HG02571 (cell line): ENCODE data around the gene LUZP1.
"Not testable (repeated sequence)": the region's sequence is repeated elsewhere in the genome, so short reads cannot be mapped to it uniquely, and the experiment has no call there.

Source experiments
- ATAC-seq: cut with Tn5 transposase; IDR thresholded peaks from one replicate; pipeline ENCODE4 v1.9.1; 2021; ENCODE audit warnings: mild to moderate bottlenecking, moderate library complexity; ENCODE audit not compliant: unreplicated experiment

The LUZP1 gene

DNA sequence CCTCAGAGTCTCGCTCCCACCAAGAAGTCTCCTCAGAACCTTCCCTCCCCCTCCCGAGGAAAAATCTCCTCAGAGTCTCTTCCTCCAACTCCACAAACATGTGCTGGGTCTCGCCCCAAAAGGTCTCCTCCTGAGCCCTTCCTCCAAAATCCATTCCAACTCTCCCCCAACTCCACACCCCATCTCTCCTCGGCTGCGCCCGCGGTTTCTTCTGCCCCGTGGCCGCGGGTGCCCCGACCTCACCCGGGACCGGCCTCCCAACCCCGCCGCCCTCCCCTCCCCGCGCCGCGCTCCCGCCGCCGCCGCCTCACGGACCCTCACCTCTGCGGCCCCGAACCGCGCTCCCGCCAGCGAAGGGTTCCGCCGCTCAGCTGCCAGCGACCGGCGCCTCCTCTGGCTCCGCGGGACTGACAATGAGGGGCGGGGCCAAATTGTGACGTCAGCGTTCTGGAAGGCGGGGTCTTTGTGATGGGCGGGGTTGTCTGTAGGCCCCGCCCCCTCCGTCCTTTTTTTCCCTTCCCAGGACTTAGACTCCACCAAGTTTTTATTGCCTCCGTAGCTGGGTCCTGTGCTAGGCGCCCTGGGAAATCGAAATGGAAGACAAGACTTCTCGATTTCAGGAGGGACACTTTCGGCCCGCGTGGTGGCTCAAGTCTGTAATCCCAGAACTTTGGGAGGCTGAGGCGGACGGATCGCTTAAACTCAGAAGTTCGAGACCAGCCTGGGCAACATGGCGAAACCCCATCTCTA, at the start of gene LUZP1:
Gene LUZP1, minus strand, starts transcription at position 412 of the 750 bp plus-strand sequence.
- peak; percentile 73 for ATAC-seq

DNA sequence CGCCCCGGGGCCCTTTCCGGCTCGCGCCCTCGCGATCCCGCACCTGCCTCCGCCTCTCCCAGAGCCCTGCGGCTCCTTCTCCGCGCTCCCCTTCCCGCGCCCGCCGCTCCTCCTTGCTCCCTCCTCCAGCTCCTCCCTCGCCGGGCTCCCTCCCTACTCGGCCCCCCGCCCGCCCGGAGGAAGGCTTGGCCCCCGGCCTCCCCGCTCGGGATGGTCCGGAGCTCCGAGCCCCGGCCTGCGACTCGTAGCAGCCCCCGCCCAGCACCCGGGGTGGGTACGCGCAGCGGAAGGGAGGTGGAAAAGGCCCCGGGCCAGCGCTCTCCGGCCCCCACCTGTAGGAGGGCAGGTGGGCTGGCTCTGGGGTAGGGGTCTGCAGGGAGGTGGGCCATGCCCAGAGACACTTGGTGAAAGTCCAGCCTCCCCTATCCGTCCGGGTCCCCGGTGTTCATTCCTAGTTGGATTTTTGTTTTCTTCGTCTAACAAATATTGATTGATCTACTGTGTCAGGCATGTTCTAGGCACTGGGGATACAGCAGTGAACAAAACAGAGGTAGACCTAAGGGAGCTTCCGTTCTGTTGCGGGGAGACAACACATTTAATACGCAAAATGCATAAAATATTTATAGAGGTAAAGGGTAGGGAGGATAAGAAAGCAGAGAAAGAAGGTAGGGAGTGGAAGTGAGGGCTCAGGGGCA, 48.9 kb upstream of the LUZP1 start, which contains the start of gene HTR1D:
Gene HTR1D, minus strand, starts transcription at position 82 of the 695 bp plus-strand sequence. CDS start 23,283 bp downstream, outside the sequence.
- ATAC-seq: no peak

DNA sequence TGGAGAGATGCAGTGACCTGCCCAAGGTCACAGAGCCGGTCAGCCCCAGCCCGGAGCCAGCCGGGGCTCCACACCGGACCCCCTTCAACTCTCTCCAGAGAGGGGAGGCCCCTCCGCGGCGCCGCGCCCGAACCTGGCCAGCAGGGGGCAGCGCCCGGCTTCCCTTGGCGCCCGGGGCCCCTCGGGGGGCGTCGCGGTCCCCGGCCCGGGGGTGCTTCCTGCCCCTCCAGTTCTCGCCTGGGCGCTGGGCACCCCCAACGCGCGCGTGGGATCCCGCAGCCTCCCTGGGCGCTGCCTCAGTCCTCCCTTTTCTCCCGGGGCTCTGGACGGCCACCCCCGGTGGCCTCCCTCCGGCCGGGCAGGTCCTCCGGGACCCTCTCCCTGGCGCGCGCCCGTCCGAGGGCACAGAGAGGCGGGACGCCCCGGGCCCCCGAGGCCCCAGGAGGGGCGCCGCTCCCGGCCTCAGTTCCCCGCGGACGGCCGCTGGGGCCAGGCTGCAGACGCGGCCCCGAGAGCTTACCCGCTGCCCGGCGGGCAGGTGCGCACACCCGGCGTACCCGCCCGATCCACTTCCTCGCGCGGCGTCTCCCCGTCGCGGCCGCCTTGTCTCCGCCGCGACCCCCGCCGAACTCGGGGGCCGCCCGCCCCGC, 48.2 kb upstream of the LUZP1 start:
- ATAC-seq: no peak

DNA sequence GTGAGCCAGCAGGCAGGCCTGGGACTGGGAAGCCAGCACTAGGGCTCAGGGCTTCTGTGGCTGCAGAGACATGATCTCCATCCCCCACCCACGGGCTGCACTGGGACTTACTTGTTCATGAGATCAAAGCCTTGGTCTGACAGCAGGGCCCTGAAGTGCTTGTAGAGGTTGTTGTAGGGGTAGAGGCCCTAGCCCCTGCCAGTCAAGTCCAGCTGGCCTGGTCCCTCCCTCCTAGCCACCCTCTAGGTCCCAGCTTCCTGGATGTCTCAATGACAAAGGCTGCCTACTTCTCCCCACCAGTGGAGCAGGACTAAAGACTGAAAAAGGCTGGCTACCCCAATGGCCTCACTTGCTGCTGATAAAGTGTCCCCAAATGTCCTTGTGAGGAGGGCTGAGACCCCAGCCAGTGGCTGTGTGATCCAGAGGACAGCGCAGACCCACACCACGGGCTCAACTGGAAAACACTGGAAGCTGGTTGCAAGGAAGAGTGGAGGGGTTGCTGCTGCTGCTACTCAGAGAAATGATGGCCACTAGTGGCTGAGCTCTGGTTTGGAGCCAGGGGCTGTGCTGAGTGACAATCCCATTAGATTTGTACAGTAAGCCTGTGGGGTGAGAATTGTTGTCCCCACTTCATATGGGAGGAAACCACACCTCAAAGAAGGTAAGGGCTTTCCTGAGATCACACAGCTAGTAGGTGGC, 47.2 kb upstream of the LUZP1 start:
- ATAC-seq: no peak

DNA sequence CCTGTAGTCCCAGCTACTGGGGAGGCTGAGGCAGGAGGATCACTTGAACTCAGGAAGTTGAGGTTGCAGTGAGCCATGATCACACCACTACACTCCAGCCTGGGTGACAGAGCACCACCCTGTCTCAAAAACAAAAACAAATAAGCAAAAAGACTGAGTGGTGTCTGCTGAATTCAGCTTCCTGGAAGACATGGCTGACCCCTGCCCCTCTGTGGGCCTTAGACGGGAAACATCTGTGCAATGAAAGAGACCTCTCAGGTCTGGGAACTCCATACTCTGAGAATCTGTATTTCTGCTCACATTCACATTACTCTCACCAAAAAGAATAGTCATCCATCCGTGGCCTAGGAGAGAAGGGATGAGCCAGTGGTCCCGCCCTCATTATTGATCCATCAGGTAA, 46.6 kb upstream of the LUZP1 start:
- no peak for ATAC-seq

DNA sequence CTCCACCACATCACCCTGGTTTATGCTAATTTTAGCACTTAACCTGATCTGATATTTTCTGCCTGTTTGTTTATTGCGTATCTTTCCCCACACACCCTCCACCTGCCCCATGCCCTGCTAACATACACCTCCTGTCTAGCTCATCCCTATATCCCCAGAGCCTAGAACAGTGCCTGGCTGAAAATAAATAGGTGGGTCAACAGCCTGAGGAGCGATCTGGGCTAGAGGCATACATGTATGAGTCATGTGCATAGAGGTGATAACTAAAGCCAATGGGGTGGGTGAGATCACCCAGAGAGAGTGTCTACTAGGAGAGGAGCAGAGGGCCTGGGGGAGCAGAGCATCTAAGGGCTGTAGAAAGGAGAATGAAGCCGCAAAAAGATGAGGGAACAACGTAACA, 46.0 kb upstream of the LUZP1 start:
- no peak for ATAC-seq

DNA sequence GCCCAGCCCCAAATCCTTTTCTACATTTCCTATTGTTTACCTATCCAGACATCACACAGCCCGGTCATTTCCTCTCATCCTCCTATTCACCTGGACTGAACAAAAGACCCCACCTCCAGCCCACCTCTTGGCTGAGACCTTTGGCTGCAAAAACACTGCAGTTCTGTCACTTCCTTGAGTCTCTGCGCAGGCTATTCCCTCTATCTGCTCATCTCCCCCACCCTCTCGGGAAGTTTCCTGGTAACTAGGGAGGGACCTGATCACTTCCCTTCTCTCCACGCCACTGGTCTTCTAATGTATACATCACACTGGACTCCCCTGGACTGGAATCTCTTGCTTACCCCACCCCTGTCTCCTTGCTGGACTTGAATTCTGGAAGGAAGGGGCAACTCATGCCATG, 43.3 kb upstream of the LUZP1 start:
- no peak for ATAC-seq

DNA sequence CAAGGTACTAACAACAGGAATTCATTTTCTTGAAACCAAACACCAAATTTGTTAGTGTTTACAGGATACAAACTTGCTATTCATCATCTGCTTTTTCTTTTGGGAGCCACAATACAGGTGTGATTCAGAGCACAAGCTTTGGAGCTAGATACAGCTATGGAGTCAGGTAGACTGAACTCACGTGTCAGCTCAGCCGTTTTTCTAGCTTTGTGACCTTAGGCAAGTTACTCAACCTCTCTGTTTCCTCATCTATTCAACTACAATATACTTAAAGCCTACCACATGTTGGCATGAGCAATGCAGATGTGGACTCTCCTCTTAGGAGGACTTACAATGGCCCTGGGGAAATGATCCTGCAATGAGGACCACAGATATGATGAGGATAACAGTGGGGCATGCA, 42.3 kb upstream of the LUZP1 start:
- ATAC-seq: no peak

DNA sequence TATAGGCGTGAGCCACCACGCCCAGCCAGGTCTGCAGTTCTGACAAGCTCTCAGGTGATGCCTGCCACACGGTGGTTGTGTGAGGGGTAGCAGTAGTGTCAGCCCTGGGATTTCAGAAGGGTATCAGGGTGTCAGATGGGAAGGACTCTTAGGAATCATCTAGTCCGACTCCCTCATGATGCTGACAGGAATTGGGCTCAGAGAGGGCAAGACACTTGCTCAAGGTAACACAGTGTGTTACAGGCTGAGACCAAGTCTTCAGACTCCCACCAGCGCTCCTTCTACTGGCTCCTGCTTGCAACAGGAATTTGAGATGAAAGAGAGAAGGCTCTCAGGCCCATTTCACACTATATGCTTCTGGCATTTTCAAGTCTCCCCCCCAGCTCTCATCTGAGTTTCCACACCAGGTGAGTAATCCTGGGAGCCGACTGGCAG, 41.7 kb upstream of the LUZP1 start:
- no peak for ATAC-seq

DNA sequence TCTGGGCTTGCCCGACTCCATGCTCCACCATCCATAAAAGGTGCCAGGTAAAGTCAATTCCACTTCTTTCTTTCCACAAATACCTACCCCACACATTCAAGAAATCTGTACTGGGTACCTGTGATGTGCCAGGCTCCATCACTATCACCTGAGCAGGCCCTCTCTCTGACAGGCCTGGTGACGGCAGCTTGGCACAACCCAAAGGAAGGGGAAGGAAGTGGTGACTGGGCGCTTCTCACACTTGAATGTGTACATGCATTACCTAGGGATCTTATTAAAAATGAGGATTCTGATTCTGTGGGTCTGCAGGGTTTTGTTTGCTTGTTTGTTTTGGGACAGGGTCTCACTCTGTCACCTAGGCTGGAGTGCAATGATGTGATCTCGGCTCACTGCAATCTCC, 41.1 kb upstream of the LUZP1 start:
- no peak for ATAC-seq

DNA sequence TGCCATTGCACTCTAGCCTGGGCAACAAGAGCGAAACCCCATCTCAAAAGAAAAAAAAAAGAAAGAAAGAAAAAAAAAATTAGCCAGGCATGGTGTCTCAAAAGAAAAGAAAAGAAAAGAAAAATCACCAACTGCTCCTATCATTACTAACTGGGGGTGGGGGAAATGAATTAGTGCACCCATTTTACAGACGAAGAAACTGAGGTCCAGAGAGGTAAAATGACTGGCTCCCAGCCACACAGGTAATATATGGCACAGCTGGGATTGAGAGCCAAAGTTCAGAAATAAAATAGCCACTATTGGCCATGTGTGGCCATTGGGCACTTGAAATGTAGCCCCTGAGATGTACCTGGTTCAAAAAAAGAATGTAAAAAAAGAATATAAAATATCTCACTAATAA, 39.9 kb upstream of the LUZP1 start:
- ATAC-seq: no peak

DNA sequence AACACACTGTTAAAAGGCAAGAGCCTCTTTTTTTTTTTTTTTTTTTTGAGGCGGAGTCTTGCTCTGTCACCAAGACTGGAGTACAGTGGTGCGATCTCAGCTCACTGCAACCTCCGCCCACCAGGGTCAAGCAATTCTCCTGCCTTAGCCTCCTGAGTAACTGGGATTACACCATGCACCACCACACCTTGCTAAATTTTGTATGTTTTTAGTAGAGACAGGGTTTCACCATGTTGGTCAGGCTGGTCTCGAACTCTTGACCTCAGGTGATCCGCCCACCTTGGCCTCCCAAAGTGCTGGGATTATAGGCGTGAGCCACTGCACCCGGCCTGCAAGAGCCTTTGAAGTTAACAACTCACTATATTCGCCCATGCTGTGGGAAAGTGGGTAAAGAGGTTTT, 39.1 kb upstream of the LUZP1 start:
- ATAC-seq: not testable (repeated sequence)

DNA sequence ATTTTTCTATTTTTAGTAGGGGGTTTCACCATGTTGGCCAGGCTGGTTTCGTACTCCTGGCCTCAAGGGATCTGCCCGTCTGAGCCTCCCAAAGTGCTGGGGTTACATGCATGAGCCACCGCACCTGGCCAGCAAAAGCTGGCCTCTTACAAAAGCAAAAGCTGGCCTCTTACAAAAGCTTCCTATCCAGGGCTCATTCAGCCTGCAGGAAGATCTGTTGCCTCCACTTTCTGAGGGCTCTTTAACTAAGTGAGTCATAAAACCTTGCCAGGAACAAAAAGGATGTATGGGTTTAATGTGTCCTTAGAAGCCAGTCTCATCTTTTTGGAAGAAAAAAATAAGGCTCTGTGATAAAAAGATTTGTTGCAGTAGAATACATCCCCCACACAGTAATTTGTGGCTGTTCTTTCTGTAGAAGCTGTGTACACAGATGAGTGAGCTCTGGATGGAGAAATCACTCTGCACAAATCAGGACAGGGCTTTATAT, 33.6 kb upstream of the LUZP1 start:
- ATAC-seq: no peak

DNA sequence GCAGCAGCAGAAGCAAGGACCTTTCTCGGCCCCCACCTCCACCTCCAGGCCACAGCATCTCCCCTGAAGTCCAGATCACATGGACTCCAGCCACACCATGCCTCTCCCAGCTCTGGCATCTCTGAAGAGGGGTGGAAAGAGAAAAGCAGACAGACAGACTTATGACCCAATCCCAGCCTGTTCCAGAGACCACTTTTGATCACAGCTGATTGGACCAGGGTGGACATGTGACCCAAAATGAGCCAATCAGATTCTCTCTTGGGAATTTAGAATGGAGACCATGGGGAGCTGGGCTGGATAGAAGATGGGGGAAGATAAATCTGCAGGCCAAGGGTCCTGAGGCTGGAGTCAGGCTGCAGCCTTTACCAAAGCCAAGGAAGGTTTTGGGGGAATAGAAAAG, 32.2 kb upstream of the LUZP1 start:
- ATAC-seq: no peak

DNA sequence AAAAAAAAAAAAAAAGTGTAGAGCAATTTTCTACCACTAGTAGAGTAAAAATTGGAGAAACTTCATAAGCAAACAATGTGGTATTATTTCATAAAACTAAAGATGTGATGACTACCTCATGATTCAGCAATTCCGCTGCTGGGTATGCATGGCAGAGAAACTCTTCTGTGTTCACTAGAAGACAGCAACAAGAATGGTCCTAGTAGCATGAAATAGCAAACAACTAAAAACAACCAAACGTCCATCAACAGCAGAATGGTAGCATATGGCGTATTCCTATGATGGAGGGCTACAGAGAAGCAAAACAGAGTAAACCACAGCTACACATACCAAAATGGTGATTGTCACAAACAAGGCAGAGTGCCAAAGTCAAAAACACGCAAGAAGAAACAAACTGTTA, 29.7 kb upstream of the LUZP1 start:
- ATAC-seq: no peak

DNA sequence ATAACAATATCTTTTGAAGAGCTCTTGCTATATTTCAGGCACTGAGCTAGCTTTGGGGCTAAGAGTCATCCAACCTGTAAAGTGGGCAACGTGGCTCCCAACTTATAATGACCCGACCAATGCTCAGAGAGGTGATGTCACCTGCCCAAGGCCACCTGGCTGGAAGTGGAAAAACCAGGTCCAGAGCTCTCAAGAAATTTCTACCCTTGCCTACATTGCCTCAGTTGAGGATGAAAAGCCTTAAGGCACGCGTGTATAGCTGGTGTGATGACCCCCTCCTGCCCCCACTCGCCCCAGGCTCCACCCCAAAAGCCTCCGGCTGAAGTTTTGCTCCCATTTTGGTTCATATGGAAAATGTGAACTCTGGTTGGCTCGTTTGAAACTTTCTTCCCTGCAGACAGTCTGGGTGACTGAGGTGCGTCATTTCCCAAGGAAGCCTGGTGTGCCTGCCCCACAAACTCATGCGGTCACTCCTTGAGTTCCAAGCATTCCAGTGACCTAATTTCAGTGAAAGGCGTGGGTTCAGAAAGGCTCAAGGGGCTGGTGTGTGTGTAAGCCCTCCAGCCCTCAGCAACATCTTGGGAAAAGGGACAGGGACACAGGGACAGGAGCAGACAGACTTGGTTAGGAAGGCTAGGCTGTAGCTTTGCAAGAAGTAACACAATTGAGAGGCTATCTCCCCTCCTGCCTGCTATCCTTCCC, 28.1 kb upstream of the LUZP1 start:
- ATAC-seq: no peak

DNA sequence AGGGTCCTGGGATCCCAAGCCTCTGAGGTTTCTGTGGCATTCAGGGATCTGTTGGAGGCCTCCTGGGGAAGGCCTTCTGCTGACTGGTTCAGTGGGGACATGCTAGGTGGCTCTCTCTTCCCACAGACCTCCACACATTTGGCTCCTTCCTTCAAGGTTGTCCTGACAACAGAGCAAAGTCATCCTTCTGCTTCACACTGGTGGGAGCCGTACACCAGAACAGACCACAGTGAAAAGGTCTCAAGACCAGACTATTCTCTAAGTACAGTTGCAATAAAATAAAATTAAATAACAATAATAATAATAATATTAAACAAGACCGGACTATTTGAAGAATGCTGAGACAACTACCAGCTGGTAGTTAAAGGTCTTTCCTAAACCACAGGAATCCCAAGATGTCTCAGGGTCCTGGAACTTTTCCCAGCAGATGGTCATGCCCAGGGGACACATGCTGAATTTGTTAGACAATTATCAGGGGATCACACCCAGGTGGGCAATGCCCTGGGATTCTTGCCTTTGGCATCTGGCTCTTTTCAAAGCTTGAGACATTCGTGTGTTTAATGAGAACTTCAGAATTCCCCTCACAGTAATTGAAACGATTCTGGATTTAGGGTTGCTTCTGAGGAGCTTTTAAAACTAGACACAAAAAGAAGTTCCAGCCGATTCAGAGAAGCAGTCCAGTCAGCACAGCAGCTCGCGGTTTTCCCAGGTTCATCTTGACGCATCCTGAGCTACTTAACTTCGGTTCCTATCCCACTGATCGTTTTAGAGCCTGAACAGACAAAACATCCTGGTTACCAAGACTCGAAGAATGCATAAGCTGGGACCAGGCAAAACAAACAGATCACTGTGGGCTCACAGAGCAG, 25.7 kb upstream of the LUZP1 start:
- ATAC-seq: no peak

DNA sequence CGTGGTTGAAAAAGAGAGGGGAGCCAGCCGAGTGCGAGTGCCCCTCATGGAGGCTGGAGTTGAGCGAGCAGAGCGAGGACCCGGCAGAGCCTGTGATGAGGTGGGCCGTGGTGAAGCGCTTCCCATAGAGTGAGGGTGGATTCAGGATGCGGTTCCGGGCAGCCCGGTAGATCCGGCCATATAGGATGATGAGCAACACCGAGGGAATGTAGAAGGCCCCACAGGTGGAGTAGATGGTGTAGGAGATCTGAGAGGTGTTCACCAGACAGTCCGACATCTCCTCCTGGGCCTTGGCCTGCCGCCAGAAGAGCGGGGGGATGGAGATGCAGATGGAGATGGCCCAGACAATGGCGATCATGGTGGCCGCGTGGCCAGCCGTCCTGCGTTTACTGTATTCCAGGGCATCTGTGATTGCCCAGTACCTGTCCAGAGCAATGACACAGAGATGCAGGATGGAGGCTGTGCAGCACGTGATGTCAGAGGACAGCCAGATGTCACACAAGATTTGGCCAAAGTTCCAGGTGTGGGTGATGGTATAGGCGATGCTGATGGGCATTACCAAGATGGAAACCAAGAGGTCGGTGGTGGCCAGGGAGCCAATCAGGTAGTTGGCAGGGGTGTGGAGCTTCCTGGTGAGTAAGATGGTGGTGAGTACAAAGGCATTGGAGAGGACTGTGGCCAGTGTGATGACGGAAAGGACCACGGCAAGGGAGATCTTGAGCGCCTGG, 24.9 kb upstream of the LUZP1 start:
- ATAC-seq: no peak

DNA sequence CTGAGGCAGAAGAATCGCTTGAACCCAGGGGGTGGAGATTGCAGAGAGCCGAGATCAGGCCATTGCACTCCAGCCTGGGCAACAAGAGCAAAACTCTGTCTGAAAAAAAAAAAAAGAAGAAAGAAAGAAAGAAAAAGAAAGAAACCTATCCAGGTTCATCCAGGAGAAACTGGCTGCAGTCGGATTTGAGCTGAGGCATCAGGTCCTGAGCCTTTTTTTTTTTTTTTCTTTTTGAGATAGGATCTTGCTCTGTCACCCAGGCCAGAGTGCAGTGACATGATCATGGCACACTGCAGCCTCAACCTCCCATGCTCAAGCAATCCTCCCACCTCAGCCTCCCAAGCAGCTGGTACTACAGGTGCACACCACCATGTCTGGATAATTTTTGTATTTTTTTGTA, 22.5 kb upstream of the LUZP1 start:
- no peak for ATAC-seq
